A549 (cell line): Measurements from ENCODE around the gene P2RY13.

Experiments used
- CBX2 ChIP-seq: fragments of 200-600 bp; sonication (generic); IDR thresholded peaks from 2 replicates; pipeline ENCODE4 v1.6.1; 2016; ENCODE audit warnings: low read depth, mild to moderate bottlenecking, borderline replicate concordance
- CHD2 ChIP-seq: fragments of 150-350 bp; IDR thresholded peaks from 2 replicates; pipeline ENCODE4 v1.6.1; 2014; ENCODE audit warnings: low read length; ENCODE audit not compliant: partially characterized antibody
- CTCF ChIP-seq: fragments of >200 bp; sonication (Bioruptor Twin); formaldehyde crosslinking; IDR thresholded peaks from 3 replicates; pipeline ENCODE4 v1.5.1; 2016
- ELK1 ChIP-seq: fragments of 150-350 bp; IDR thresholded peaks from 2 replicates; pipeline ENCODE4 v1.6.1; 2014; ENCODE audit warnings: low read depth, mild to moderate bottlenecking, low read length
- GATA3 ChIP-seq: IDR thresholded peaks from 2 replicates; pipeline ENCODE4 v1.6.1; 2012; ENCODE audit warnings: borderline replicate concordance
- MAZ ChIP-seq: fragments of 150-350 bp; IDR thresholded peaks from 2 replicates; pipeline ENCODE4 v1.6.1; 2014; ENCODE audit warnings: antibody characterized with exemption, low read depth, low read length, borderline replicate concordance
- POLR2A ChIP-seq: IDR thresholded peaks from 2 replicates; pipeline ENCODE4 v1.6.1; 2012; ENCODE audit warnings: mild to moderate bottlenecking, low read length
- REST ChIP-seq: fragments of 200-600 bp; sonication (generic); IDR thresholded peaks from 2 replicates; pipeline ENCODE4 v1.6.1; 2016; ENCODE audit warnings: antibody characterized with exemption, mild to moderate bottlenecking, moderate library complexity
- RNF2 ChIP-seq: fragments of 200-600 bp; sonication (generic); IDR thresholded peaks from 2 replicates; pipeline ENCODE4 v1.6.1; 2016; ENCODE audit warnings: low read depth, mild to moderate bottlenecking, antibody characterized with exemption, moderate library complexity, borderline replicate concordance
- SMC3 ChIP-seq: fragments of >200 bp; sonication (Bioruptor Twin); formaldehyde crosslinking; IDR thresholded peaks from 3 replicates; pipeline ENCODE4 v1.6.1; 2018; ENCODE audit warnings: inconsistent platforms
- TFCP2L1 ChIP-seq: fragments of 250-450 bp; sonication (Bioruptor Pico); IDR thresholded peaks from 2 replicates; pipeline ENCODE4 v1.5.0; 2021; ENCODE audit warnings: mild to moderate bottlenecking
- USF2 ChIP-seq: fragments of 450-650 bp; IDR thresholded peaks from 2 replicates; pipeline ENCODE4 v1.6.1; 2014; ENCODE audit warnings: antibody characterized with exemption
- TF ChIP-seq, protein P1 (sequence below): fragments of >200 bp; sonication (Bioruptor Twin); formaldehyde crosslinking; IDR thresholded peaks from 3 replicates; pipeline ENCODE4 v1.6.1; 2016
- TF ChIP-seq, protein P2 (sequence below): IDR thresholded peaks from 2 replicates; pipeline ENCODE4 v1.6.1; 2012

- TF ChIP-seq REST, result no peak
- no peak for TF ChIP-seq CTCF
- TF ChIP-seq, protein P1, sequence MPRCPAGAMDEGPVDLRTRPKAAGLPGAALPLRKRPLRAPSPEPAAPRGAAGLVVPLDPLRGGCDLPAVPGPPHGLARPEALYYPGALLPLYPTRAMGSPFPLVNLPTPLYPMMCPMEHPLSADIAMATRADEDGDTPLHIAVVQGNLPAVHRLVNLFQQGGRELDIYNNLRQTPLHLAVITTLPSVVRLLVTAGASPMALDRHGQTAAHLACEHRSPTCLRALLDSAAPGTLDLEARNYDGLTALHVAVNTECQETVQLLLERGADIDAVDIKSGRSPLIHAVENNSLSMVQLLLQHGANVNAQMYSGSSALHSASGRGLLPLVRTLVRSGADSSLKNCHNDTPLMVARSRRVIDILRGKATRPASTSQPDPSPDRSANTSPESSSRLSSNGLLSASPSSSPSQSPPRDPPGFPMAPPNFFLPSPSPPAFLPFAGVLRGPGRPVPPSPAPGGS, result no peak
- no peak for TF ChIP-seq GATA3
- no peak for TF ChIP-seq SMC3
- TF ChIP-seq POLR2A, result no peak
- no peak for TF ChIP-seq ELK1
- TF ChIP-seq, protein P2, sequence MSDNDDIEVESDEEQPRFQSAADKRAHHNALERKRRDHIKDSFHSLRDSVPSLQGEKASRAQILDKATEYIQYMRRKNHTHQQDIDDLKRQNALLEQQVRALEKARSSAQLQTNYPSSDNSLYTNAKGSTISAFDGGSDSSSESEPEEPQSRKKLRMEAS, result no peak
- no peak for TF ChIP-seq USF2
- no peak for TF ChIP-seq MAZ
- TF ChIP-seq TFCP2L1 (CRISPR knock-in tag), result no peak
- no peak for TF ChIP-seq CBX2
- TF ChIP-seq RNF2, result no peak
- no peak for TF ChIP-seq CHD2
Measured at GRCh38 chr3:151307583-151308488, 21.5 kb downstream of the P2RY13 start.
